GM12891 (cell line): ENCODE measurements around the gene RHO.

Experiments used
- POLR2A ChIP-seq: IDR thresholded peaks from 2 replicates; pipeline ENCODE4 v1.6.1; 2011; ENCODE audit warnings: low read depth, low read length, control low read depth
- POLR2AphosphoS5 ChIP-seq: IDR thresholded peaks from 2 replicates; pipeline ENCODE4 v1.6.1; 2011; ENCODE audit warnings: low read depth, low read length, control low read depth
- POU2F2 ChIP-seq: IDR thresholded peaks from 2 replicates; pipeline ENCODE4 v1.6.1; 2011; ENCODE audit warnings: low read depth, mild to moderate bottlenecking, control low read depth, low read length, moderate library complexity

DNA sequence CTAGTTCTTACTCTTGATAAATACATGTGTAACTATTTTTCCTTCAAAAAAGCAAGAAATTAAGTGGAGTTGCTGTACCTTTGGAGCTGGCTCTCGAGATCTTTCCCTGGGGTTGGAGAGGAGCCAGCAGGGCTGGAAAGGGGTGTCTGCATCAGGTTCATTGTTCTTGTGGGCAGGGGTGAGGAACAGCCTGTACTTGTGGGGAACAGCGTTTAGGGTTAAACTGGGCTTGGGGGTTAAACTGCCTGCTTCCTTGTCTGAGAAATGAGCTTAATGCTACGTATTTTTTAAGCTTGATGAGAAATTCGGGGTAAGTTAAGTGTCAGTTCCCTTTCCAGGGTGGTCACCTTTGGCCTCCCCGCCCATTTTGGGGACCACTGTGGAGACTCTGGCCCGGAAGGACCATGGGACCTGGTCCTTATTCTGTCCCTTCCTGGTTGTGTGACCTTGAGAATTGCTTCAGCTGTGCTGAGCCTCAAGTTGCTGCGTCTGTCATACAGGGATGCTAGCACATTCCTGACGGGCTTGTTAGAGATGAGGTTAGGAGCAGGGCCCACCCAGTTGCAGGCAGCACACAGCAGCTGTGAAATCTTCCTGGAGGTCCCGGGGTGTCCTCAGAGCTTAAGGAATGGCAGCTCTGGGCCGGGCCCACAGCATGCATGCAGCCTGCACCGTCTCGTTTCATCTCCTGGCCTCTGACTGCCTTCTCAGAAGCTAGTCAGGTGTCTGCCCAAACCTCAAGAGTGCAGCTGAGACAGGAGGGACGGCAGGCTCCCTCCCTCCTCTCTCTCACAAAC lies 26.1 kb downstream of the RHO start:
- TF ChIP-seq POLR2A: no peak
- no peak for TF ChIP-seq POU2F2
- TF ChIP-seq POLR2AphosphoS5: no peak
